LNCaP clone FGC (cell line): ENCODE results near the gene ATG9B.
A peak's percentile ranks its signal among the peaks of the same experiment; 100 is the strongest.

Source experiments
- DNase-seq: peaks from one replicate; pipeline ENCODE4 v3.0.0-alpha.2; 2011; ENCODE audit warnings: low read depth
- H3K4me3 ChIP-seq: 2 replicates; pipeline ENCODE4 v1.5.1; 2011; ENCODE audit warnings: mild to moderate bottlenecking, low read depth, low read length, control low read depth
- TF ChIP-seq, protein P1 (sequence below): IDR thresholded peaks from 2 replicates; pipeline ENCODE4 v1.5.1; 2012; ENCODE audit warnings: mild to moderate bottlenecking; ENCODE audit not compliant: control insufficient read depth, insufficient read depth; ENCODE audit errors: extremely low read depth

ATG9B gene

GRCh38 chr7:150980663-150981062, 43.6 kb downstream of the ATG9B start:
- H3K4me3 ChIP-seq, result no peak overlapping the region
- no peak for DNase-seq
- TF ChIP-seq, protein P1, sequence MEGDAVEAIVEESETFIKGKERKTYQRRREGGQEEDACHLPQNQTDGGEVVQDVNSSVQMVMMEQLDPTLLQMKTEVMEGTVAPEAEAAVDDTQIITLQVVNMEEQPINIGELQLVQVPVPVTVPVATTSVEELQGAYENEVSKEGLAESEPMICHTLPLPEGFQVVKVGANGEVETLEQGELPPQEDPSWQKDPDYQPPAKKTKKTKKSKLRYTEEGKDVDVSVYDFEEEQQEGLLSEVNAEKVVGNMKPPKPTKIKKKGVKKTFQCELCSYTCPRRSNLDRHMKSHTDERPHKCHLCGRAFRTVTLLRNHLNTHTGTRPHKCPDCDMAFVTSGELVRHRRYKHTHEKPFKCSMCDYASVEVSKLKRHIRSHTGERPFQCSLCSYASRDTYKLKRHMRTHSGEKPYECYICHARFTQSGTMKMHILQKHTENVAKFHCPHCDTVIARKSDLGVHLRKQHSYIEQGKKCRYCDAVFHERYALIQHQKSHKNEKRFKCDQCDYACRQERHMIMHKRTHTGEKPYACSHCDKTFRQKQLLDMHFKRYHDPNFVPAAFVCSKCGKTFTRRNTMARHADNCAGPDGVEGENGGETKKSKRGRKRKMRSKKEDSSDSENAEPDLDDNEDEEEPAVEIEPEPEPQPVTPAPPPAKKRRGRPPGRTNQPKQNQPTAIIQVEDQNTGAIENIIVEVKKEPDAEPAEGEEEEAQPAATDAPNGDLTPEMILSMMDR, result no peak

DNA sequence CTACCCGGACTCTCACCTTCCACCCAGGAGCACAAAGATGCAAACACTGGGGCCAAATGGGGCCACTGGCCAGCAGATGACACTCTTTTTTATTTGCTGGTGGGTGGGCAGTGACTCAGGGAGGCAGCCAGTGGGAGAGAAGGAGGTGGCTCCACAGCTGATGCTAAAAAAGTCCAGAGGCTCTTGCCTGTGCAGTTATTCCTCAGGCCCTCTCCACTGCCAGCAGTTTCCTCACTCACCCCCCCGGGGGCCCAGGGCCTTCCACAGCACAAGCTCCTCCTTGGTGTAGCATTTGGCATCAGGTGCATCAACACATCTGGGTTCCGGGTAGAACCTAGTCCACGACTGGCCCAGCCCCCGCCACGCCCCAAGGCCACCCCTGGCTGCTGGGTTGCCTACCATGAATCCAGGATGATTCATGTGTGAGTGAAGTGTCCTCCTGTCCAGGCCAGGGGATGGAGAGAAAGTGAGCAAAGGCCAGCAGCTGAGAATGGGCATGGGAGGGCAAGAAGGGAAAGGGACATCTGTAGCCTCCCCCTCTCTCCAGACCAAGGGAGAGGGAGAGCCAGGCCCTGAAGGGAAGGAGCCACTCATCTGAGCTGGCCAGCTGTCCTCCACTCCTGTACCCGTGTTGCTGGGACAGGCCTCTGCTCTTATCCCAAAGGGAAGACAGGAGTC, 44.4 kb downstream of the ATG9B start:
- no peak overlapping the region for H3K4me3 ChIP-seq
- no peak for DNase-seq
- TF ChIP-seq, protein P1, result no peak

DNA sequence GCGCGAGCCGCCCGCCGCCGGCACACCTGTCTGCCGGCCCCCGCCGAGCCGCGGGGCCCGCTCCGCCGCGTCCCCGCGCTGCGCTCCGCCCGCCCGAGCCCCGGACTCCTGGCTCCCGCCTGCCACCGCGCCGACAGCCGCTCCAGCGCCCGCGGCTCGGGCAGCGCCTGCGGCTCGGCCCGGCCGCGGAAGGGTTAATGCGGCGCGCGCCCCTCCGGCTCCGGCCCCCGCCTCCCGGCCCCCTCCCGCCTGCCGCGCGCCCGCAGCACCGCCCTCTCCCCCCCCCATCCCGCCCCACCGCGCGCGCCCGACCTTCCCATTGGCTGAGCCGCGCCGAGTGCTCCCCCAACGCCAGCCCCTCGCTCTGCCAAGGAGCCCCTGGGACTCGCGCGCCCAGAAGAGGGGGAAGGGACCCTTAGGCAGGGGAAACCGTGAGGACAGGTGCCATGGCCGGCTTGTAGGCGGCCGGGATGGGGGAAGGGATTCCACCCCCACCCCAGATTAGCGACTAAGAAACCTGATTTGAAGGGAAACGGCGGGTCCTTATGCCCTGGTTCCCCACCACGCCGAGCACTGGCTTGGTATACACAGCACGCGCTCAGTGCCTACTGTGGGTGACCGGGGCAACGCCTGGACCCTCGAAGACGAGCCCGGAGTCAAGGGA, 46.0 kb downstream of the ATG9B start, which contains the start of gene KCNH2:
Gene KCNH2 (minus strand): TSS at position 196 of the 664 bp plus-strand sequence. CDS start 408 bp downstream, outside the sequence.
- peak within 1 kb of the TSS; percentile 43 for H3K4me3 ChIP-seq
- DNase-seq, result no peak
- TF ChIP-seq, protein P1, result no peak

GRCh38 chr7:150977382-150978125, 46.7 kb downstream of the ATG9B start:
- H3K4me3 ChIP-seq, result peak overlapping the region; percentile 30
- TF ChIP-seq, protein P1, result no peak
- no peak for DNase-seq

- TF ChIP-seq, protein P1, result no peak
- no peak overlapping the region; the same call in 1 of the 2 replicates for H3K4me3 ChIP-seq
- DNase-seq, result no peak
Measured at GRCh38 chr7:150976529-150977381, 47.5 kb downstream of the ATG9B start.
